Measurements from ENCODE around the gene KIF21B. TPM values are rescaled to one million over a fixed set of nuclear protein-coding genes. Genes with fewer than 3 reads are reported as not detected.

KIF21B gene
- total and polyA plus RNA-seq, 9 of the 15 experiments (the other 6 are each of a cell fraction or from before 2014, with no cell fraction given): 0.46 to 13.4 (median 5.9) TPM

GRCh38 chr1:201019321-201019977 is 4.1 kb downstream of the KIF21B start (continued):
- peak; percentile 89 for TF ChIP-seq CHD4 (IDR thresholded peaks at IDR 0.05; ENCODE audit: insufficient read depth, insufficient replicate concordance, low read depth, low read length, poor library complexity, severe bottlenecking)
- no peak; the same call in none of the 2 replicates for TF ChIP-seq CTBP1 (IDR thresholded peaks at IDR 0.05; ENCODE audit: borderline replicate concordance)
- no peak for TF ChIP-seq CHAMP1 (IDR thresholded peaks at IDR 0.05)
- no peak for TF ChIP-seq HNRNPK (IDR thresholded peaks at IDR 0.05; ENCODE audit: low read depth, low read length, poor library complexity, severe bottlenecking)
- TF ChIP-seq GABPB1 (CRISPR knock-in tag; IDR thresholded peaks at IDR 0.05): peak; percentile 68
- TF ChIP-seq RBFOX2 (IDR thresholded peaks at IDR 0.05; ENCODE audit: low read depth, low read length): peak; percentile 62
- peak; percentile 13 for TF ChIP-seq MEIS2 (IDR thresholded peaks at IDR 0.05; ENCODE audit: partially characterized antibody)
- TF ChIP-seq, protein P1, sequence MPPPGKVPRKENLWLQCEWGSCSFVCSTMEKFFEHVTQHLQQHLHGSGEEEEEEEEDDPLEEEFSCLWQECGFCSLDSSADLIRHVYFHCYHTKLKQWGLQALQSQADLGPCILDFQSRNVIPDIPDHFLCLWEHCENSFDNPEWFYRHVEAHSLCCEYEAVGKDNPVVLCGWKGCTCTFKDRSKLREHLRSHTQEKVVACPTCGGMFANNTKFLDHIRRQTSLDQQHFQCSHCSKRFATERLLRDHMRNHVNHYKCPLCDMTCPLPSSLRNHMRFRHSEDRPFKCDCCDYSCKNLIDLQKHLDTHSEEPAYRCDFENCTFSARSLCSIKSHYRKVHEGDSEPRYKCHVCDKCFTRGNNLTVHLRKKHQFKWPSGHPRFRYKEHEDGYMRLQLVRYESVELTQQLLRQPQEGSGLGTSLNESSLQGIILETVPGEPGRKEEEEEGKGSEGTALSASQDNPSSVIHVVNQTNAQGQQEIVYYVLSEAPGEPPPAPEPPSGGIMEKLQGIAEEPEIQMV (tag; conservative IDR thresholded peaks at IDR 0.05; ENCODE audit: low read depth): no peak
- TF ChIP-seq TAF7 (tag; IDR thresholded peaks at IDR 0.05): no peak
- peak; percentile 74; the same call in 1 of the 2 replicates for TF ChIP-seq DMBX1 (CRISPR knock-in tag; IDR thresholded peaks at IDR 0.05; ENCODE audit: borderline replicate concordance)
- TF ChIP-seq CCNT2 (IDR thresholded peaks at IDR 0.05; ENCODE audit: borderline replicate concordance, extremely low read depth, insufficient read length, low read depth, low read length): no peak
- TF ChIP-seq SPI1 (IDR thresholded peaks at IDR 0.05; ENCODE audit: borderline replicate concordance, low read depth, low read length): peak; percentile 87
- TF ChIP-seq HMGN3 (IDR thresholded peaks at IDR 0.05; ENCODE audit: borderline replicate concordance, extremely low read depth, insufficient read length, low read depth, low read length): no peak
- TF ChIP-seq RBM14 (IDR thresholded peaks at IDR 0.05; ENCODE audit: borderline replicate concordance, insufficient read depth, low read depth, low read length): no peak
